ENCODE data around the gene SUMO2. TPM values are rescaled to one million over a fixed set of nuclear protein-coding genes. Genes with fewer than 3 reads are reported as not detected.

The SUMO2 gene
- total and polyA plus RNA-seq, 2 of the 13 experiments (the other 11 are each of a cell fraction or from before 2014, with no cell fraction given): 337 to 553 TPM

DNA sequence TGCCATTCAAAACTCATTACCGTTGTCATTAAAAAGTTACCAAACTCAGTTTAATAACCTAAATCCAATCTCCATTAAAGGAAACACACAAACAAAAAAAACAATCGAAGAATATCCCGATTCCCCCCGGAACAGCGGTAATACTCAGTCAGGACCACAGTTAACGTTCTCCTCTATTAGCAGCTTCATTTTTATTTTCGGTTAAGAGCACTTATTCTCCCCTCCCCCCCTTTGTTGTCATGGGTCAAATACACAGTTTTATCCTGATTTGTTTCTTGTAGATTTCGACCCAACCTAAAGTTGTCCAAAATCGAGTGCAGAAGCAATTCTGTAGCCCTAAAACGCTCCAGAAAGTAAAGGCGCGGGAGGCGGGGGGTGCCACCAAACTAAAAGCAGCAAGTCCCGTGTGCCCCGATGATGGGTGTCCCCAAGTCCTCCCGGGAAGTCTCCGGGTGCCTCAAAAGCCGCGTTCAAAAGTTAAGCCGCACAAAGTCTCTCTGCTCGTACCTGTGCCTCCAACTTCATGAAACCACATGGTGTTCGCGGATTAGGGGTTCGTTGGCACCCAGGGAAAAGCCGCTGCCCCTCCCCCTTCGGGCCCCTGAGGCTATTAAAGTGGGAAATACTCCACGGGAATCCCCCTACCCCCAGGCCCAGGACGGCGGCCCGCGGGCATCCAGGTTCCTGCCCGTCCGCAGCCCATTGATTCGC is 996 bp downstream of the SUMO2 start (continued):
- TF ChIP-seq ISL2 (CRISPR knock-in tag; IDR thresholded peaks at IDR 0.05): no peak
- TF ChIP-seq DNMT1 (CRISPR knock-in tag; IDR thresholded peaks at IDR 0.05): 0 out of 2 replicates have a peak, but pooled peaks have one; percentile 22
- TF ChIP-seq, protein P1, sequence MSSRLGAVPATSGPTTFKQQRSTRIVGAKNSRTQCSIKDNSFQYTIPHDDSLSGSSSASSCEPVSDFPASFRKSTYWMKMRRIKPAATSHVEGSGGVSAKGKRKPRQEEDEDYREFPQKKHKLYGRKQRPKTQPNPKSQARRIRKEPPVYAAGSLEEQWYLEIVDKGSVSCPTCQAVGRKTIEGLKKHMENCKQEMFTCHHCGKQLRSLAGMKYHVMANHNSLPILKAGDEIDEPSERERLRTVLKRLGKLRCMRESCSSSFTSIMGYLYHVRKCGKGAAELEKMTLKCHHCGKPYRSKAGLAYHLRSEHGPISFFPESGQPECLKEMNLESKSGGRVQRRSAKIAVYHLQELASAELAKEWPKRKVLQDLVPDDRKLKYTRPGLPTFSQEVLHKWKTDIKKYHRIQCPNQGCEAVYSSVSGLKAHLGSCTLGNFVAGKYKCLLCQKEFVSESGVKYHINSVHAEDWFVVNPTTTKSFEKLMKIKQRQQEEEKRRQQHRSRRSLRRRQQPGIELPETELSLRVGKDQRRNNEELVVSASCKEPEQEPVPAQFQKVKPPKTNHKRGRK (CRISPR knock-in tag; IDR thresholded peaks at IDR 0.05): no peak
- TF ChIP-seq SAFB2 (CRISPR knock-in tag; IDR thresholded peaks at IDR 0.05; ENCODE audit: borderline replicate concordance, low read depth): peak; percentile 73; the same call in 1 of the 2 replicates
- TF ChIP-seq ZNF496 (CRISPR knock-in tag; IDR thresholded peaks at IDR 0.05; ENCODE audit: insufficient replicate concordance): no peak
- TF ChIP-seq ZSCAN25 (CRISPR knock-in tag; IDR thresholded peaks at IDR 0.05): no peak
- TF ChIP-seq GTF3A (CRISPR knock-in tag; conservative IDR thresholded peaks at IDR 0.05): no peak
- TF ChIP-seq, protein P2, sequence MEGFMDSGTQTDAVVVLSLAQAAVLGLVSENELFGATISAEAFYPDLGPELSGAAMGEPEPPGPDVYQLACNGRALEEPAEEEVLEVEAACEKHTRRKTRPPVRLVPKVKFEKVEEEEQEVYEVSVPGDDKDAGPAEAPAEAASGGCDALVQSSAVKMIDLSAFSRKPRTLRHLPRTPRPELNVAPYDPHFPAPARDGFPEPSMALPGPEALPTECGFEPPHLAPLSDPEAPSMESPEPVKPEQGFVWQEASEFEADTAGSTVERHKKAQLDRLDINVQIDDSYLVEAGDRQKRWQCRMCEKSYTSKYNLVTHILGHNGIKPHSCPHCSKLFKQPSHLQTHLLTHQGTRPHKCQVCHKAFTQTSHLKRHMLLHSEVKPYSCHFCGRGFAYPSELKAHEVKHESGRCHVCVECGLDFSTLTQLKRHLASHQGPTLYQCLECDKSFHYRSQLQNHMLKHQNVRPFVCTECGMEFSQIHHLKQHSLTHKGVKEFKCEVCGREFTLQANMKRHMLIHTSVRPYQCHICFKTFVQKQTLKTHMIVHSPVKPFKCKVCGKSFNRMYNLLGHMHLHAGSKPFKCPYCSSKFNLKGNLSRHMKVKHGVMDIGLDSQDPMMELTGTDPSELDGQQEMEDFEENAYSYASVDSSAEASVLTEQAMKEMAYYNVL (CRISPR knock-in tag; IDR thresholded peaks at IDR 0.05; ENCODE audit: borderline replicate concordance): no peak
- TF ChIP-seq, protein P3, sequence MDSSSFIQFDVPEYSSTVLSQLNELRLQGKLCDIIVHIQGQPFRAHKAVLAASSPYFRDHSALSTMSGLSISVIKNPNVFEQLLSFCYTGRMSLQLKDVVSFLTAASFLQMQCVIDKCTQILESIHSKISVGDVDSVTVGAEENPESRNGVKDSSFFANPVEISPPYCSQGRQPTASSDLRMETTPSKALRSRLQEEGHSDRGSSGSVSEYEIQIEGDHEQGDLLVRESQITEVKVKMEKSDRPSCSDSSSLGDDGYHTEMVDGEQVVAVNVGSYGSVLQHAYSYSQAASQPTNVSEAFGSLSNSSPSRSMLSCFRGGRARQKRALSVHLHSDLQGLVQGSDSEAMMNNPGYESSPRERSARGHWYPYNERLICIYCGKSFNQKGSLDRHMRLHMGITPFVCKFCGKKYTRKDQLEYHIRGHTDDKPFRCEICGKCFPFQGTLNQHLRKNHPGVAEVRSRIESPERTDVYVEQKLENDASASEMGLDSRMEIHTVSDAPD (CRISPR knock-in tag; IDR thresholded peaks at IDR 0.05): no peak
- TF ChIP-seq SETDB1 (CRISPR knock-in tag; IDR thresholded peaks at IDR 0.05; ENCODE audit: borderline replicate concordance): no peak
- TF ChIP-seq CCAR2 (optimal IDR thresholded peaks at IDR 0.05; ENCODE audit: low read depth, low read length): no peak
- no peak for TF ChIP-seq SP2 (CRISPR knock-in tag; IDR thresholded peaks at IDR 0.05)
- TF ChIP-seq, protein P4, sequence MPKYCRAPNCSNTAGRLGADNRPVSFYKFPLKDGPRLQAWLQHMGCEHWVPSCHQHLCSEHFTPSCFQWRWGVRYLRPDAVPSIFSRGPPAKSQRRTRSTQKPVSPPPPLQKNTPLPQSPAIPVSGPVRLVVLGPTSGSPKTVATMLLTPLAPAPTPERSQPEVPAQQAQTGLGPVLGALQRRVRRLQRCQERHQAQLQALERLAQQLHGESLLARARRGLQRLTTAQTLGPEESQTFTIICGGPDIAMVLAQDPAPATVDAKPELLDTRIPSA (CRISPR knock-in tag; IDR thresholded peaks at IDR 0.05; ENCODE audit: borderline replicate concordance): peak; percentile 29; the same call in 1 of the 2 replicates
- TF ChIP-seq ZFP36 (IDR thresholded peaks at IDR 0.05; ENCODE audit: borderline replicate concordance, low read depth, low read length, partially characterized antibody): no peak
- TF ChIP-seq PITX1 (CRISPR knock-in tag; IDR thresholded peaks at IDR 0.05): no peak
- TF ChIP-seq ZNF644 (CRISPR knock-in tag; IDR thresholded peaks at IDR 0.05; ENCODE audit: low read depth): no peak

Data from HepG2 (cell line).